Large intestine (tissue), 3 donors: ENCODE measurements around the gene DIAPH2. TPM values are rescaled to one million over a fixed set of nuclear protein-coding genes. Genes with fewer than 3 reads are reported as not detected.

ENCODE experiments used
- DNase-seq, 2 donors: peaks; one replicate each; pipeline versions ENCODE4 v3.0.0 to v3.0.0-alpha.2; 2013
- H3K27ac ChIP-seq: one replicate; pipeline ENCODE4 v1.5.1; 2013; ENCODE audit warnings: low read length
- H3K27me3 ChIP-seq: 2 replicates; pipeline ENCODE4 v1.6.1; 2013; ENCODE audit warnings: low read length; ENCODE audit not compliant: control insufficient read depth, insufficient read depth
- H3K36me3 ChIP-seq: 2 replicates; pipeline ENCODE4 v1.6.1; 2013; ENCODE audit warnings: low read length; ENCODE audit not compliant: control insufficient read depth, insufficient read depth
- H3K4me1 ChIP-seq: one replicate; pipeline ENCODE4 v1.6.1; 2013; ENCODE audit warnings: low read length; ENCODE audit not compliant: control insufficient read depth, insufficient read depth
- H3K4me3 ChIP-seq: one replicate; pipeline ENCODE4 v1.5.1; 2013; ENCODE audit warnings: low read length
- H3K9me3 ChIP-seq: one replicate; pipeline ENCODE4 v1.6.1; 2013; ENCODE audit warnings: mild to moderate bottlenecking, low read depth, low read length, moderate library complexity; ENCODE audit not compliant: control insufficient read depth
- WGBS: methylation state at CpG from one replicate; pipeline ENCODE4 v1.1.5; 2013; ENCODE audit warnings: low lambda C conversion rate; ENCODE audit not compliant: insufficient coverage; 5-methylcytosine and 5-hydroxymethylcytosine counted together
- polyA plus RNA-seq: library from polyadenylated mRNA; unstranded; fragments of 120-200 nt; gene quantifications from one replicate; pipeline ENCODE4 v1.2.1, GENCODE V29; 2013

Gene DIAPH2
- polyA plus RNA-seq, 1 donor: 10.3 TPM

- Histone ChIP-seq H3K9me3 (no peaks in the 10 kb centered on the region), H3K4me1 (no peaks in the 10 kb centered on the region), H3K27ac (no peak overlapping the region), H3K27me3 (no peaks in the 10 kb centered on the region), H3K4me3 (no peak overlapping the region), H3K36me3 (no peaks in the 10 kb centered on the region)
- no peak for DNase-seq
- WGBS: 100% methylated on average over 1 of the region's 3 CpGs
These were observed 871.7 kb downstream of the DIAPH2 start for GRCh38 chrX:97556359-97556758.

- peak; percentile 35 to 71 for DNase-seq
- Histone ChIP-seq H3K27ac (peak overlapping the region; percentile 28), H3K4me1 (no peaks in the 10 kb centered on the region), H3K27me3 (no peaks in the 10 kb centered on the region), H3K36me3 (no peaks in the 10 kb centered on the region), H3K4me3 (no peak overlapping the region), H3K9me3 (no peaks in the 10 kb centered on the region)
- no CpG with 5 or more reads among the region's 4 CpGs for WGBS
These were observed 879.0 kb downstream of the DIAPH2 start for GRCh38 chrX:97563531-97564133.

- no peaks in the 10 kb centered on the region for H3K4me1 ChIP-seq
- no peak for DNase-seq
- no CpG with 5 or more reads among the region's 2 CpGs for WGBS
- no peak overlapping the region for H3K27ac ChIP-seq
- no peaks in the 10 kb centered on the region for H3K27me3 ChIP-seq
- no peaks in the 10 kb centered on the region for H3K9me3 ChIP-seq
- no peak overlapping the region for H3K4me3 ChIP-seq
- no peaks in the 10 kb centered on the region for H3K36me3 ChIP-seq
These were observed 879.9 kb downstream of the DIAPH2 start for GRCh38 chrX:97564496-97564895.

- no peaks in the 10 kb centered on the region for H3K4me1 ChIP-seq
- H3K4me3 ChIP-seq: no peak overlapping the region
These were observed 902.5 kb downstream of the DIAPH2 start for GRCh38 chrX:97587171-97587570.

GRCh38 chrX:97594646-97595224, 910.1 kb downstream of the DIAPH2 start:
- no peak overlapping the region for H3K27ac ChIP-seq
- no peaks in the 10 kb centered on the region for H3K36me3 ChIP-seq
- no peaks in the 10 kb centered on the region for H3K4me1 ChIP-seq
- no peaks in the 10 kb centered on the region for H3K9me3 ChIP-seq
- H3K4me3 ChIP-seq: no peak overlapping the region
- no peaks in the 10 kb centered on the region for H3K27me3 ChIP-seq
- no CpG with 5 or more reads among the region's 7 CpGs for WGBS
- DNase-seq: no peak

More at GRCh38 chrX:97587171-97587570, 902.5 kb downstream of the DIAPH2 start:
- WGBS: no CpG with 5 or more reads among the region's 5 CpGs
- Histone ChIP-seq H3K36me3 (no peaks in the 10 kb centered on the region), H3K9me3 (no peaks in the 10 kb centered on the region), H3K27me3 (no peaks in the 10 kb centered on the region), H3K27ac (no peak overlapping the region)
- DNase-seq: no peak

- H3K27me3 ChIP-seq: no peaks in the 10 kb centered on the region
- no peak for DNase-seq
- no peaks in the 10 kb centered on the region for H3K36me3 ChIP-seq
- no peak overlapping the region for H3K4me3 ChIP-seq
- H3K9me3 ChIP-seq: no peaks in the 10 kb centered on the region
- H3K27ac ChIP-seq: no peak overlapping the region
- no CpG with 5 or more reads among the region's 6 CpGs for WGBS
- no peaks in the 10 kb centered on the region for H3K4me1 ChIP-seq
These were observed 913.3 kb downstream of the DIAPH2 start for GRCh38 chrX:97597954-97598353.

GRCh38 chrX:97602465-97603258, 918.0 kb downstream of the DIAPH2 start:
- Histone ChIP-seq H3K4me1 (no peaks in the 10 kb centered on the region), H3K27me3 (no peaks in the 10 kb centered on the region), H3K27ac (no peak overlapping the region), H3K4me3 (no peak overlapping the region), H3K36me3 (no peaks in the 10 kb centered on the region), H3K9me3 (no peaks in the 10 kb centered on the region)
- no peak for DNase-seq
- WGBS: no CpG with 5 or more reads among the region's 3 CpGs

GRCh38 chrX:97605271-97605670, 920.6 kb downstream of the DIAPH2 start:
- no peak overlapping the region for H3K27ac ChIP-seq
- H3K4me3 ChIP-seq: no peak overlapping the region
- no peaks in the 10 kb centered on the region for H3K36me3 ChIP-seq
- 94% methylated on average over 2 of the region's 3 CpGs for WGBS
- no peaks in the 10 kb centered on the region for H3K9me3 ChIP-seq
- H3K4me1 ChIP-seq: no peaks in the 10 kb centered on the region
- no peaks in the 10 kb centered on the region for H3K27me3 ChIP-seq
- DNase-seq: no peak

GRCh38 chrX:97609357-97609756, 924.7 kb downstream of the DIAPH2 start:
- no CpG with 5 or more reads among the region's 1 CpG for WGBS
- no peak for DNase-seq
- no peaks in the 10 kb centered on the region for H3K27me3 ChIP-seq
- no peaks in the 10 kb centered on the region for H3K36me3 ChIP-seq
- H3K27ac ChIP-seq: no peak overlapping the region
- no peak overlapping the region for H3K4me3 ChIP-seq
- H3K4me1 ChIP-seq: no peaks in the 10 kb centered on the region
- no peaks in the 10 kb centered on the region for H3K9me3 ChIP-seq

GRCh38 chrX:97609938-97610337, 925.3 kb downstream of the DIAPH2 start:
- no peaks in the 10 kb centered on the region for H3K27me3 ChIP-seq
- DNase-seq: no peak
- WGBS: no CpG with 5 or more reads among the region's 1 CpG

More at GRCh38 chrX:97609938-97610337, 925.3 kb downstream of the DIAPH2 start:
- no peaks in the 10 kb centered on the region for H3K9me3 ChIP-seq
- H3K27ac ChIP-seq: no peak overlapping the region
- H3K4me1 ChIP-seq: no peaks in the 10 kb centered on the region
- no peak overlapping the region for H3K4me3 ChIP-seq
- H3K36me3 ChIP-seq: no peaks in the 10 kb centered on the region
